HepG2 (cell line): Measurements from ENCODE around the gene GMEB1. TPM values are rescaled to one million over a fixed set of nuclear protein-coding genes. Genes with fewer than 3 reads are reported as not detected.

Source experiments
- MIER3 ChIP-seq: IDR thresholded peaks from 2 replicates; pipeline ENCODE4 v1.6.1; 2016; ENCODE audit warnings: missing compliant biosample characterization, borderline replicate concordance
- POGZ ChIP-seq: sonication (generic); formaldehyde crosslinking; IDR thresholded peaks from 2 replicates; pipeline ENCODE4 v1.4.0; 2020; ENCODE audit warnings: mild to moderate bottlenecking, missing genetic modification reagents
- RAD51 ChIP-seq: fragments of 450-650 bp; IDR thresholded peaks from 2 replicates; pipeline ENCODE4 v1.6.1; 2016; ENCODE audit warnings: borderline replicate concordance
- RARA ChIP-seq: IDR thresholded peaks from 2 replicates; pipeline ENCODE4 v1.6.1; 2016; ENCODE audit warnings: missing genetic modification reagents, missing compliant biosample characterization
- YY1 ChIP-seq: IDR thresholded peaks from 2 replicates; pipeline ENCODE4 v1.6.1; 2011; ENCODE audit warnings: low read length, low read depth, moderate library complexity, mild to moderate bottlenecking; ENCODE audit not compliant: insufficient read depth, insufficient replicate concordance
- ZNF143 ChIP-seq: sonication (generic); formaldehyde crosslinking; IDR thresholded peaks from 2 replicates; pipeline ENCODE4 v1.4.0; 2020; ENCODE audit warnings: missing genetic modification reagents
- ZNF207 ChIP-seq: fragments of 450-650 bp; IDR thresholded peaks from 2 replicates; pipeline ENCODE4 v1.6.1; 2016; ENCODE audit warnings: antibody characterized with exemption, borderline replicate concordance
- ZNF441 ChIP-seq: sonication (generic); formaldehyde crosslinking; IDR thresholded peaks from 2 replicates; pipeline ENCODE4 v1.7.0; 2021; ENCODE audit warnings: missing genetic modification reagents, borderline replicate concordance
- ZNF562 ChIP-seq: sonication (generic); formaldehyde crosslinking; IDR thresholded peaks from 2 replicates; pipeline ENCODE4 v1.8.0; 2022; ENCODE audit warnings: missing genetic modification reagents, borderline replicate concordance
- ZNF678 ChIP-seq: sonication (generic); formaldehyde crosslinking; IDR thresholded peaks from 2 replicates; pipeline ENCODE4 v1.4.0; 2020; ENCODE audit warnings: mild to moderate bottlenecking, missing genetic modification reagents
- ZNF720 ChIP-seq: sonication (generic); formaldehyde crosslinking; IDR thresholded peaks from 2 replicates; pipeline ENCODE4 v1.4.0; 2020; ENCODE audit warnings: missing genetic modification reagents
- ZNF766 ChIP-seq: sonication (generic); formaldehyde crosslinking; IDR thresholded peaks from 2 replicates; pipeline ENCODE4 v1.5.0; 2020; ENCODE audit warnings: missing genetic modification reagents, borderline replicate concordance
- ZNF850 ChIP-seq: sonication (generic); formaldehyde crosslinking; conservative IDR thresholded peaks from 2 replicates; pipeline ENCODE4 v1.9.0; 2021; ENCODE audit warnings: mild to moderate bottlenecking, missing genetic modification reagents
- ZNF891 ChIP-seq: sonication (generic); formaldehyde crosslinking; IDR thresholded peaks from 2 replicates; pipeline ENCODE4 v1.5.0; 2020; ENCODE audit warnings: mild to moderate bottlenecking, missing genetic modification reagents
- polyA plus RNA-seq, 8 experiments: library from polyadenylated mRNA; depleted of rRNA in 3 of 8; stranded (reverse) in 7 of 8; unstranded in 1 of 8; fragments of >200 nt; fragmentation: Illumina TruSeq in 4 of 8; extraction: Trizol in 4 of 8; gene quantifications; 2 replicates each; pipeline versions ENCODE4 v1.2.1 to v1.2.3, GENCODE V29; 2011 to 2016; ENCODE audit warnings: low read depth in 4 of 8, missing spikeins in 1 of 8, mixed read lengths in 1 of 8; ENCODE audit not compliant: insufficient read depth in 1 of 8
- total RNA-seq, 5 experiments: library from RNA; depleted of rRNA; stranded (reverse); fragments of >200 nt; fragmentation: Illumina TruSeq; extraction: Trizol; gene quantifications; 2 replicates each; pipeline ENCODE4 v1.2.3, GENCODE V29; 2016; ENCODE audit warnings: low read depth in 1 of 5
- TF ChIP-seq, protein P1 (sequence below): sonication (generic); formaldehyde crosslinking; IDR thresholded peaks from 2 replicates; pipeline ENCODE4 v1.4.0; 2020; ENCODE audit warnings: mild to moderate bottlenecking, low read depth, missing genetic modification reagents
- TF ChIP-seq, protein P2 (sequence below): sonication (generic); formaldehyde crosslinking; IDR thresholded peaks from one replicate; pipeline ENCODE4 v1.5.1; 2020; ENCODE audit warnings: mild to moderate bottlenecking, missing genetic modification reagents; ENCODE audit errors: not compliant biosample characterization
- TF ChIP-seq, protein P3 (sequence below): fragments of 450-650 bp; IDR thresholded peaks from 2 replicates; pipeline ENCODE4 v1.6.1; 2016

The GMEB1 gene
- total and polyA plus RNA-seq, 2 of the 13 experiments (the other 11 are each of a cell fraction or from before 2014, with no cell fraction given): 3.0 to 6.0 TPM

DNA sequence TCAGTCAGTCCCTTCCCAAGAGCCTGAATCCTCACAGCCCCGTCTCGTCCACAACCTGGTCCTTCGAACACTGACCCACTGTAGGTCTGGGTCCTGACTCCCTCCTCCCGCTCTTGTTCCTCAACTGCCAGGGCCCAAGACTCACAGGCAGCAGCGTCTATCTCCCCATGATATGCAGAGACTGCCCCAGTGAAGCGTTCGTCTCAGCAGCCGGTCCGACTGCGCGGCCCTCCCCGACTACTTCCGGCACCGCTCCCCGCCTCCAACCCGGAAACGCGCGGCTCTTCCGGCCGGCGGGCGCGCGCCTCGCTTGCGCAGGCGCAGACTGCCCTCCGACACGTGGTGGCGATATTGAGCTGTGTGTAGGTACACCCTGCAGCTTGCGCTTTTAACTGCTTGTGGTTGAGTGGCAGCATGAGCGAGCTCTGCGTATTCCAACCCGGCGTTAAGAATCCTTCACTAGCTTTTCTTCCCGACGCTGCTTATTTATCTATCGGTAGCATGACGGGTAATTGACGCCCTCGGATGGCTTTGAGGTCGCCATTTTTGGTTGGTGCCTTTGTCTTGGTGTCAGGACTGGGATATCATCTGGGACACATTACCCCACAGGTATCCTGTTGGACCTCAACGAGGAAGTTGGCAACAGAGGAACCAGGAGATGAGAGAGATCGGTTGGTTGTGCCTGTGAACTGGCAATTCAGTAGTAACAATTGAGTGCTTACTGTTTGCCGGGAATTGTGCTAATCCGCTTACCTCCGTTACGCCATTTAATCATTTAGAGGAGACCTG is 25.5 kb upstream of the GMEB1 start, which contains the start of gene TAF12 (continued):
- peak; percentile 93; the same call in 1 of the 2 replicates for TF ChIP-seq ZNF766 (CRISPR knock-in tag)
- peak; percentile 72; the same call in 1 of the 2 replicates for TF ChIP-seq ZNF143 (CRISPR knock-in tag)
- TF ChIP-seq ZNF850 (CRISPR knock-in tag): no peak
- peak; percentile 80; the same call in 1 of the 2 replicates for TF ChIP-seq ZNF891
- TF ChIP-seq RARA (CRISPR knock-in tag): peak; percentile 57
- peak; percentile 68 for TF ChIP-seq MIER3 (CRISPR knock-in tag)
- no peak for TF ChIP-seq ZNF678
- TF ChIP-seq, protein P1, sequence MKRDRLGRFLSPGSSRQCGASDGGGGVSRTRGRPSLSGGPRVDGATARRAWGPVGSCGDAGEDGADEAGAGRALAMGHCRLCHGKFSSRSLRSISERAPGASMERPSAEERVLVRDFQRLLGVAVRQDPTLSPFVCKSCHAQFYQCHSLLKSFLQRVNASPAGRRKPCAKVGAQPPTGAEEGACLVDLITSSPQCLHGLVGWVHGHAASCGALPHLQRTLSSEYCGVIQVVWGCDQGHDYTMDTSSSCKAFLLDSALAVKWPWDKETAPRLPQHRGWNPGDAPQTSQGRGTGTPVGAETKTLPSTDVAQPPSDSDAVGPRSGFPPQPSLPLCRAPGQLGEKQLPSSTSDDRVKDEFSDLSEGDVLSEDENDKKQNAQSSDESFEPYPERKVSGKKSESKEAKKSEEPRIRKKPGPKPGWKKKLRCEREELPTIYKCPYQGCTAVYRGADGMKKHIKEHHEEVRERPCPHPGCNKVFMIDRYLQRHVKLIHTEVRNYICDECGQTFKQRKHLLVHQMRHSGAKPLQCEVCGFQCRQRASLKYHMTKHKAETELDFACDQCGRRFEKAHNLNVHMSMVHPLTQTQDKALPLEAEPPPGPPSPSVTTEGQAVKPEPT (CRISPR knock-in tag): no peak
- no peak for TF ChIP-seq RAD51
- TF ChIP-seq ZNF207: no peak
- TF ChIP-seq ZNF720 (CRISPR knock-in tag): no peak
- TF ChIP-seq ZNF441 (CRISPR knock-in tag): peak; percentile 82
- TF ChIP-seq, protein P2, sequence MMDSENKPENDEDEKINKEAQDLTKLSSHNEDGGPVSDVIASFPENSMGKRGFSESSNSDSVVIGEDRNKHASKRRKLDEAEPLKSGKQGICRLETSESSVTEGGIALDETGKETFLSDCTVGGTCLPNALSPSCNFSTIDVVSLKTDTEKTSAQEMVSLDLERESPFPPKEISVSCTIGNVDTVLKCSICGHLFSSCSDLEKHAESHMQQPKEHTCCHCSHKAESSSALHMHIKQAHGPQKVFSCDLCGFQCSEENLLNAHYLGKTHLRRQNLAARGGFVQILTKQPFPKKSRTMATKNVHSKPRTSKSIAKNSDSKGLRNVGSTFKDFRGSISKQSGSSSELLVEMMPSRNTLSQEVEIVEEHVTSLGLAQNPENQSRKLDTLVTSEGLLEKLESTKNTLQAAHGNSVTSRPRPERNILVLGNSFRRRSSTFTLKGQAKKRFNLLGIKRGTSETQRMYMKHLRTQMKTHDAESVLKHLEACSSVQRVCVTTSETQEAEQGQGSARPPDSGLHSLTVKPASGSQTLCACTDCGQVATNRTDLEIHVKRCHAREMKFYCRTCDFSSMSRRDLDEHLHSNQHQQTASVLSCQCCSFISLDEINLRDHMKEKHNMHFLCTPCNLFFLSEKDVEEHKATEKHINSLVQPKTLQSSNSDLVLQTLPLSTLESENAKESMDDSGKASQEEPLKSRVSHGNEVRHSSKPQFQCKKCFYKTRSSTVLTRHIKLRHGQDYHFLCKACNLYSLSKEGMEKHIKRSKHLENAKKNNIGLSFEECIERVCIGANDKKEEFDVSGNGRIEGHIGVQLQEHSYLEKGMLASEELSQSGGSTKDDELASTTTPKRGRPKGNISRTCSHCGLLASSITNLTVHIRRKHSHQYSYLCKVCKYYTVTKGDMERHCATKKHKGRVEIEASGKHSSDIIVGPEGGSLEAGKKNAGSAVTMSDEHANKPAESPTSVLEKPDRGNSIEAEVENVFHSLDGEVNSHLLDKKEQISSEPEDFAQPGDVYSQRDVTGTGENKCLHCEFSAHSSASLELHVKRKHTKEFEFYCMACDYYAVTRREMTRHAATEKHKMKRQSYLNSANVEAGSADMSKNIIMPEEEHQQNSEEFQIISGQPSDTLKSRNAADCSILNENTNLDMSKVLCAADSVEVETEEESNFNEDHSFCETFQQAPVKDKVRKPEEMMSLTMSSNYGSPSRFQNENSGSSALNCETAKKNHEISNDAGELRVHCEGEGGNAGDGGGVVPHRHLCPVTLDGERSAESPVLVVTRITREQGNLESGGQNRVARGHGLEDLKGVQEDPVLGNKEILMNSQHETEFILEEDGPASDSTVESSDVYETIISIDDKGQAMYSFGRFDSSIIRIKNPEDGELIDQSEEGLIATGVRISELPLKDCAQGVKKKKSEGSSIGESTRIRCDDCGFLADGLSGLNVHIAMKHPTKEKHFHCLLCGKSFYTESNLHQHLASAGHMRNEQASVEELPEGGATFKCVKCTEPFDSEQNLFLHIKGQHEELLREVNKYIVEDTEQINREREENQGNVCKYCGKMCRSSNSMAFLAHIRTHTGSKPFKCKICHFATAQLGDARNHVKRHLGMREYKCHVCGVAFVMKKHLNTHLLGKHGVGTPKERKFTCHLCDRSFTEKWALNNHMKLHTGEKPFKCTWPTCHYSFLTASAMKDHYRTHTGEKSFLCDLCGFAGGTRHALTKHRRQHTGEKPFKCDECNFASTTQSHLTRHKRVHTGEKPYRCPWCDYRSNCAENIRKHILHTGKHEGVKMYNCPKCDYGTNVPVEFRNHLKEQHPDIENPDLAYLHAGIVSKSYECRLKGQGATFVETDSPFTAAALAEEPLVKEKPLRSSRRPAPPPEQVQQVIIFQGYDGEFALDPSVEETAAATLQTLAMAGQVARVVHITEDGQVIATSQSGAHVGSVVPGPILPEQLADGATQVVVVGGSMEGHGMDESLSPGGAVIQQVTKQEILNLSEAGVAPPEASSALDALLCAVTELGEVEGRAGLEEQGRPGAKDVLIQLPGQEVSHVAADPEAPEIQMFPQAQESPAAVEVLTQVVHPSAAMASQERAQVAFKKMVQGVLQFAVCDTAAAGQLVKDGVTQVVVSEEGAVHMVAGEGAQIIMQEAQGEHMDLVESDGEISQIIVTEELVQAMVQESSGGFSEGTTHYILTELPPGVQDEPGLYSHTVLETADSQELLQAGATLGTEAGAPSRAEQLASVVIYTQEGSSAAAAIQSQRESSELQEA (CRISPR knock-in tag): peak; percentile 87
- TF ChIP-seq, protein P3, sequence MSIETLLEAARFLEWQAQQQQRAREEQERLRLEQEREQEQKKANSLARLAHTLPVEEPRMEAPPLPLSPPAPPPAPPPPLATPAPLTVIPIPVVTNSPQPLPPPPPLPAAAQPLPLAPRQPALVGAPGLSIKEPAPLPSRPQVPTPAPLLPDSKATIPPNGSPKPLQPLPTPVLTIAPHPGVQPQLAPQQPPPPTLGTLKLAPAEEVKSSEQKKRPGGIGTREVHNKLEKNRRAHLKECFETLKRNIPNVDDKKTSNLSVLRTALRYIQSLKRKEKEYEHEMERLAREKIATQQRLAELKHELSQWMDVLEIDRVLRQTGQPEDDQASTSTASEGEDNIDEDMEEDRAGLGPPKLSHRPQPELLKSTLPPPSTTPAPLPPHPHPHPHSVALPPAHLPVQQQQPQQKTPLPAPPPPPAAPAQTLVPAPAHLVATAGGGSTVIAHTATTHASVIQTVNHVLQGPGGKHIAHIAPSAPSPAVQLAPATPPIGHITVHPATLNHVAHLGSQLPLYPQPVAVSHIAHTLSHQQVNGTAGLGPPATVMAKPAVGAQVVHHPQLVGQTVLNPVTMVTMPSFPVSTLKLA: peak; percentile 95
- TF ChIP-seq ZNF562 (CRISPR knock-in tag): peak; percentile 62; the same call in 1 of the 2 replicates
- peak; percentile 71 for TF ChIP-seq YY1
- TF ChIP-seq POGZ: peak; percentile 56
